ENCODE data around the gene AGRP.

- TF ChIP-seq, protein P1, sequence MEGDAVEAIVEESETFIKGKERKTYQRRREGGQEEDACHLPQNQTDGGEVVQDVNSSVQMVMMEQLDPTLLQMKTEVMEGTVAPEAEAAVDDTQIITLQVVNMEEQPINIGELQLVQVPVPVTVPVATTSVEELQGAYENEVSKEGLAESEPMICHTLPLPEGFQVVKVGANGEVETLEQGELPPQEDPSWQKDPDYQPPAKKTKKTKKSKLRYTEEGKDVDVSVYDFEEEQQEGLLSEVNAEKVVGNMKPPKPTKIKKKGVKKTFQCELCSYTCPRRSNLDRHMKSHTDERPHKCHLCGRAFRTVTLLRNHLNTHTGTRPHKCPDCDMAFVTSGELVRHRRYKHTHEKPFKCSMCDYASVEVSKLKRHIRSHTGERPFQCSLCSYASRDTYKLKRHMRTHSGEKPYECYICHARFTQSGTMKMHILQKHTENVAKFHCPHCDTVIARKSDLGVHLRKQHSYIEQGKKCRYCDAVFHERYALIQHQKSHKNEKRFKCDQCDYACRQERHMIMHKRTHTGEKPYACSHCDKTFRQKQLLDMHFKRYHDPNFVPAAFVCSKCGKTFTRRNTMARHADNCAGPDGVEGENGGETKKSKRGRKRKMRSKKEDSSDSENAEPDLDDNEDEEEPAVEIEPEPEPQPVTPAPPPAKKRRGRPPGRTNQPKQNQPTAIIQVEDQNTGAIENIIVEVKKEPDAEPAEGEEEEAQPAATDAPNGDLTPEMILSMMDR (IDR thresholded peaks at IDR 0.05 in 8 of 11, conservative IDR thresholded peaks at IDR 0.05 in 3 of 11): no peak
- TF ChIP-seq POLR2A (IDR thresholded peaks at IDR 0.05) (no peak), POLR2AphosphoS5 (IDR thresholded peaks at IDR 0.05) (no peak)
Observed at GRCh38 chr16:67464565-67464964, 18.8 kb downstream of the AGRP start.

All from spleen (tissue), 7 donors.